ENCODE results near the gene CNGB1.

Gene CNGB1

GRCh38 chr16:57971848-57972247 is 920 bp upstream of the CNGB1 start:
- DNase-seq: no peak

DNA sequence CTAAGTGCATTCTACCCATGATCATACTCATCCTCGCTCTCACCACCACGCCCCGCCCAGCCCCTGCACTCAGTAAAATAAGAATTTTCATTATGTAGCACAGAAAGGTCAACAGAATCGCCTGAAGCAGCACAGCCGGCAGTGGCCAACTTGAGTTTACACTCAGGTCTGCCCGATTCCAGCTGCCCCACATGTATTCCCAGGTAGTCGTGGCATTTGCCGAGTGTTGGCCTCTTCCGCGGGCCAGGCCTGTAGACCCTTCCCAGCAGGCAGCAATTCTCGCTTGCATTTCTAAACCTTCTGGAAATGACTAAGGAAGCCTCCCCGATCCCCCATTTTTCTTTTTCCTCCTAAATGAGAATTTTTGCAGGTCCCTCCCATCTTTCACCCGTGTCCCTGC is 609 bp downstream of the CNGB1 start:
- DNase-seq: no peak

- DNase-seq: no peak
These were observed 1.3 kb downstream of the CNGB1 start for GRCh38 chr16:57969451-57970123.

DNA sequence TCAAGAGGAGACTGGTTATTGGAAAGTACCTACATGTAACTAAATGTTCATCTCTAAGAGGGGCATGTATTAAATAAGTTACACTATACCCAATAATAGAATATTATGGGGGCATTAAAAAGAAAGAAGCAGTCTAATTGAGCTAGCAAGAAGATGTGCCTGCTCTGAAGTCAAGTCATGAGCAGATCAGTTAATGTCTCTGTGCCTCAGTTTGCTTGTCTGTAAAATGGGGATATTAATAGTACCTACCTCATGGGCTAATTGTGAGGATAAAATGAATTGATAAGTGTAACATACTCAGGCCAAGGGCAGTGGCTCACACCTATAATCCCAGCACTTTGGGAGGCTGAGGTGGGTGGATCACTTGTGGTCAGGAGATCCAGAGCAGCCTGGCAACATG is 3.0 kb downstream of the CNGB1 start:
- no peak for DNase-seq

DNA sequence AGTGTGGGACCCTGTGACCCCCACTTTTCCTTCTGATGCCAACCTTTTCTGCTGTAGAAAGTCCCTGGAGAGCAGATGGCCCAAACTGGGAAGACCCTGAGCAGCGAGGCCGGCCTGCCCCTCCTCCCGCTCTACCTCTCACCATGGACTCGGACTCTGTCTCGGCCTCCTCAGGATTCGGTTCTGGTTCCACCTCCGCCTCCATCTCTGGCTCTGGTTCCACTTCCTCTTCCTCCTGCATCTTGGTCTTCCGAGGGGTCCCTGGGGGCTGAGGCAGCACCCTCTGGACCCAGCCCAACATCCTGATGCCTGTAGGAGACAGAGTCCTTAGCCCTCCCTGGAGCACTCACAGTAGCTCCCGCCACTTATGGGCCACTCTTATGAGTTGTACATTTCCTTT is 3.9 kb downstream of the CNGB1 start:
- DNase-seq: no peak

- DNase-seq: no peak
These were observed 4.6 kb downstream of the CNGB1 start for GRCh38 chr16:57966204-57966771.

DNA sequence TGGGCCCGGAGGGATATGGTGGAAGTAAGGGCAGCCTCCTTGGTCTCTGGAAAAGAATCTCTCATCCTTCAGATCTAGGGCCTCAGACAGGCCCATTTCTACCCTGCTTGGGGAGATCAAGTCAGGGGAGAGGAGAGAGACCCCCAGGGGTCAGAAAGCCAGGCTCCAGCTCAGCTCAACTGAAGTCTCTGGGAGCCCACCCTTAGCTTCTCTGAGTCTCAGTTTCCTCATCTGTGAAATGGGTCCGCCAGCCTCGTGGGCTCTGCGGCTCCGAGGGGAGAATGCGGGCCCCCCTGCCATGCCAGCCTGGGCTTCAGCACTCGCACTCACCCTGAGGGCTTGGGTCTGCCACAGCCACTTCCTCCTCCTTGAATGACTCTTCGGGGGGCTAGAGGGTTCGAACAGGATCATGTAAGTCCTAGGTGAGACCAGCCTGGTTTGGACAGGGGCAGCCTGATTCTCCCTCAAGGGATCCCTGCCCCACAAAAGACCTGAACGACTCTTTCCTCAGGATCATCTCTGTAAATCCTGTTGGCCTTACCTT is 6.7 kb downstream of the CNGB1 start:
- DNase-seq: no peak

DNA sequence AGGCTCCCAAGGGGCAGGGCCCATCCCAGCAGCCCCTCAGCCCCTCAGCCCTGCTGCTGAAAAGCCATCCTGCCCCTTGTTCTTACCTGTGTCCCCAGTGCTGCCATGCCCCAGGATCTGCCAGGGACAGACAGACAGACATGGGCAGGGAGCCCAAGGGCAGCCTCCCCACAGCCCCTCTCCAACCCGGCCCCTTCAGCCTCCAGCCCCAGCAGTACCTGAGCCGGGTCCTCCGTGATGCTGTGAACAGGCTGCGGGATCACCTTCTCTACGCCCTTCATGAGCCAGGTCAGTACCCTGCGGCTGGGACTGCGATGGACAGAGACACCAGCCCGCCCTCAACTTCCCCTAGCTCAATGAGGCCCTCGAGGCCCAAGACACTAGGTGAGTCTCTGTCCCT is 8.2 kb downstream of the CNGB1 start:
- no peak for DNase-seq

GRCh38 chr16:57962046-57962445 is 8.9 kb downstream of the CNGB1 start:
- no peak for DNase-seq

DNA sequence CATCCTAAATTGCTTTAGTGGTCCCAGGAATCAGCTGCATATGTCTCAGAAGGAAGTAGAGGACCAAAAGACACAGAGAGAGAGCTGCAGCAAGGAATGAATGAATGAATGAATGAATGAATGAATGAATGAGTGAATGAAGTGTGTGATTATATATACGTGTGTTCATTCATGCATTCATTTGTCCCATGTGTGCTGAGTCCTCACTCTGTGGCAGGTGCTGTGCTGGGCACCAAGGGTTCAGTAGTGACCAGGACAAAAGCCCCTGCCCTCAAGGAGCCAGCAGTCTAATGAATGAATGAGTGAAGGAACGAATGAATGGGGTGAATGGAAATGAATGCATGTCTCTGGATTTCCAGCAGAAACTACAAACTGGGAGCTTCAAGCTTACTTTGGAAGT is 9.4 kb downstream of the CNGB1 start:
- no peak for DNase-seq

GRCh38 chr16:57960826-57961472 is 10.0 kb downstream of the CNGB1 start:
- no peak for DNase-seq

GRCh38 chr16:57960310-57960709 is 10.6 kb downstream of the CNGB1 start:
- no peak for DNase-seq

DNA sequence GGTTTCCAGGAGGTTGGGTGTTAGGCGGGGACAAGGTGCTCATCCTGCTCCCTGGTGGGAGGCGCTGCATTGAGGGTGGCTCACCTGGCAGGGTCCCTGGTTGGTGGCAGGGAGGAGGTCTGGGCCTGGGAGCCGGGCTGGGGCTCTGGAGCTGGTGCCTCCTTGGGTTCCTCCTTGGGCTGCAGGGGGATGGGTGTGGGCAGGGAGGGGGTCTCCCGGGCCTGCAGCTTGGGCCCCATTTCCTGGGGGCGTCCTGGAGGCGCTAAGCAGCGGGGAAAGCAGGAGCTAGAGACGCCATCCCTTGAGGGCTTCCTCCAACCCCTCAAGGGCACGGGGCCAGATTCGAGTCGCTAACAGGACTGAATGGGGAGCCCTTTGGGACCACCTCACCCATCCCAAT is 11.1 kb downstream of the CNGB1 start:
- DNase-seq: no peak

DNA sequence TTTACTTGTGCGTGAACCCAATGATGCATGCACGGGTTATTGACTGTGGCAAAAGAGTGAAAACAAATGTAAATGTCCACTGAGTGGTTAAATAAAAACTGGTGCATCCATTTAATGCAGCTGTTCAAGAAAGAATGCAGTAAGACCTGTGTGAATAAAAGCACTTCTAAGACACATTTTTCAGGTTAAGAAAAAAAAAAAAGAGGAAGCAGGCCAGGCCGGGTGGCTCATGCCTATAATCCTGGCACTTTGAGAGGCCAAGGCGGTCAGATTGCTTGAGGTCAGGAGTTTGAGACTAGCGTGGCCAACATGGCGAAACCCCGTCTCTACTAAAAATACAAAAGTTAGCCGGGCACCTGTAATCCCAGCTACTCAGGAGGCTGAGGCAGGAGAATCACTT is 11.8 kb downstream of the CNGB1 start:
- peak in 1 of 3 donors; percentile 8 for DNase-seq

DNA sequence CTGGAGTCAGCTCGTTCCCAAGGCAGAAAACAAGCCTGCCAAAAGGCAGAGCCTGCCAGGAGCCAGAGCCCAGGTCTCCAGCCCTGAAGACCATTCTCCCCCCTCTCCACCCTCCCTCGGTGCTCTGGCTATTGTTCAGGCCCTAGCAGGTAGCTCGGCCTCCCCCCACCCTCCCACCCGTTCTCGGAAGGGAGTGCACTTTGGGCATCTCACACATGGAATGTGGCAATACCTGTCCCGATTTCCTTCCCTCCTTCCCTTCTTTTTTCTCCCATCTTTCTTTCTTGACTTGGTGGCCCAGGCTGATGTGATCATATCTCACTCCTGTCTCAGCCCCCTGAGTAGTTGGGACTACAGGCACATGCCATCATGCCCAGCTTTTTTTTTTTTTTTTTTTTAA is 12.4 kb downstream of the CNGB1 start:
- DNase-seq: no peak

DNA sequence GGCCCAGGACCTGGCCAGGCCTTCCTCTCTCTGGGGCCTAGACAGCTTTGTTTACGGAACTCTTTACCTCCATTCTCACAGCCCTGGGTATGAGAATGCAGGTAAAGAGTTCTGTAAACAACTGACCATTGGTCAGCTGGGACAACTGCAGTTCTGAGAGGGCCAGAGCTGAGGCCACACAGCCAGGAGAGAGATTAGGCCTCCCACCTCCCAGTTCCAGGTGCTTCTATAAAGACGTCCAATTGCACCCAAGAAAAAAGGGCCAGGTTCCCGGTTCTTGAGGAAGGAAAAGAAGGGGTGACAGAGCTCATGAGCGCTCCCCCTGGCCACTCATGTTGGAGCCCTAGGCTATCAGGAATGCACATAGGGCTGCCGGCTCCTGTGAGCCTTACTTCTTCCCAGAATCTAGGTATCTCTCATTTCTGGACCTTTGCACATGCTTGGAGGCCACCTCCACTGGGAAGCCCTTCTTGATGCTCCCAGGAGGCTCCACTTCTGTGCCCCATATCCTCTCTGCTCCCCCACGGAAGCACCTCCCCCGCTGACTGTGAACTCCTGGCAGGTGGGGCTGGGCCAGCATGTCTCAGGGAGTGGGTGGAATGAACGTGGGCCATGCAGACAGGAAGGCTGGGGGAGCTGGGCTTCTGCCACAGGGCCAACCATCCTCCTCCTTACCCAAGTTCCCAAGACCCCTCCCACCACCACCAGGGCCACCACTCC is 13.1 kb downstream of the CNGB1 start:
- no peak for DNase-seq

DNA sequence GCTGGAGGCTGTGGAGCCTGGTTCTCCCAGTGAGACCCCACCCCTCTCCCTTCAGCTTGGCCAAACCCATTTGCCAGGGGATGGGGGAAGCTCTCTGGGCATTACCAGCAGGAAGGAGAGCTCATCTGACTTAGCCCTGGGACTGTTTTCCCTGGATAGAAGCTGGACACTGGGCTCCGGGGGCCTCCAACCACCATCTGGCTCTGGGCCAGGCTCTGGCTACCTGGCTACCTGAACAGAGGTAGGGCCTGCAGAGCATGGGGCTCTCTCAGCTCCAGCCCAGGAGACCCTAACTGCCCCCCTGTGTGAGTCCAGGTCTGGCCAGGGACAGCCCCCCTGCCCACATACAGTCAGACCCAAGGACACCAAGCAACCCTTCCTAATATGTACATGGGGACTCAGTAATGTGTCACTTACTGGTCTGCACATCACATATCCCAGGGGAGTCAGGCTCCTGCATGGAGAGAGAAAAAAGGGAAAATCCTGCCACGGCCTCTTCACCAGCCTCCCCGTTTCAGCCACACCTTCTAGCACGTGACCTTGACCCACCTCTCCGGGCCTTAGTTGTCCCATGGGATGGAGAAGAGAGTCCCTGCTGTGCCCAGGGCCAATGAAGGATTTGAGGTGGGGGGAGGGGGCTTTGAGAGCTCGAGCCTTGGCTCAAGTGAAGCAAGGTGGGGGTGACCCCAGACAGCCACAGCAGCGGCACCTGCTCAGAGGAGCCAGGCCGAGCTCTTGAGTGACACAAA is 13.8 kb downstream of the CNGB1 start:
- no peak for DNase-seq

DNA sequence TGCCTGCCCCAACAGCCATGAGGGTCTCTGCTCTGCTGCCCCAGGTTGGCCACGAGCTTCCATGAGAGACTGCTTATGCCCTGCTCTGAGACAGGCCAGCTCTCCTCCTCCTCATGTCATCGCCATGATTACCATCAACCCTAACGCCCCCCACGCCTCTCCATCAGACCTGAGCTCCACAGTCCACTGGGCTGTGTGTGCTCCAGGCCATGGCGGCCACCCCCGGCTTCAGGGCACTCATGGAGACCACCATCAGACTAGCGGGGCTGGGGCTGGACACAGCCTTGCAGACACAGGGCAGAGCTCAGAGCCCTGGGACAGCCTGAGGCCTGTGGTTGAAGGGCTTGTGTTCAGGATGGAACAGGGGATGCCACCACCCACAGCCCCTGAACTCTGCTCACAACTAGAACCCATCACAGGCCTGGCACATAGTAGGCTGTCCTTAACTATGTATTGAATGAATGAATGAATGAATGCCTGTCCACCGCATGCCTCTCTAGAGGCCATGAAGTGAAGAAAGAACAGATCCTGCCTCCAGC is 14.6 kb downstream of the CNGB1 start:
- DNase-seq: no peak

DNA sequence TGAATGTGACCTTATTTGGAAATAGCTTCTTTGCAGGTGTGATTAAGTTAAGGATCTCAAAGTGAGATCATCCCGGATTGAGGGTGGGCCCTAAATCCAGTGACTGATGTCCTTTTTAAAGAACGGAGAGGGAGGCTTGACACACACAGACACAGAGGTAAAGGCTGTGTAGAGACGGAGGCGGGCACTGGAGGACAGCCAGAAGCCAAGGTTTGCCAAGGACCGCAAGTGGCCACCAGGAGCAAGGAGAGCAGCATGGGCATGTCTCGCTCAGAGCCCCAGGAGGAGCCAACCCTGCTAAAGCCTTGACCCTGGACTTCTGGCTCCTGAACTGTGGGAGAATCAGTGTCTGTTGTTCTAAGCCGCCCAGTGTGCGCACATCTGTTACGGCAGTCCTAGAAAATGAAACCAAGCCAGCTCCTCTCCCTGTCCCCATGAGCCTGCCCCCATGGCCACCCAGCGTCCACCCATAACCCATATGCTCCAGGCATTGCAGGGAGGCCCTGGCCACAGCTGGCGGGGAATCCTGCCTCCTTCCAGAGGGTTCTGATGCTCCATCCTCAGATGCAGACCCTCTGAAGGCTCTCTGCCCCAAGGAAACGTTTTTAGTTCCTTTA is 15.2 kb downstream of the CNGB1 start:
- no peak for DNase-seq

DNA sequence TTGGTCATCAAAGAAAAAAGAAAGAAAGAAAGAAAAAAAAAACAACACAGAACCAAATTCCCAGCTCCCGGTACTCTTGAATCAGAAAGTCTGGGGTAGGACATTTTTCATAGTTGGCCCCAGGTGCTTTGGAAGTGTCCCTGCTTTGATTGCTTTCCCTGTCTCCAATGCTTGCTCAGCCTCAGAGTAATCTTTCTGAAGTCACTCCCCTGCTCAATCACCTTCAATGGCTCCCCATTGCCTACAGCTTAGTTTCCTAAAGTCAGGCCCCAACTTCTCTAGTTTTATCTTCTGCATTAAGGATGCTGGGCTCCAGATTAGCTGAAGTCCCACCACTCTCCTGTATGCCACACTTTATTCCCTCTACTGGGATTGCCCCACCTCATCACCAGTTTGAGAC is 17.1 kb downstream of the CNGB1 start:
- no peak for DNase-seq

DNA sequence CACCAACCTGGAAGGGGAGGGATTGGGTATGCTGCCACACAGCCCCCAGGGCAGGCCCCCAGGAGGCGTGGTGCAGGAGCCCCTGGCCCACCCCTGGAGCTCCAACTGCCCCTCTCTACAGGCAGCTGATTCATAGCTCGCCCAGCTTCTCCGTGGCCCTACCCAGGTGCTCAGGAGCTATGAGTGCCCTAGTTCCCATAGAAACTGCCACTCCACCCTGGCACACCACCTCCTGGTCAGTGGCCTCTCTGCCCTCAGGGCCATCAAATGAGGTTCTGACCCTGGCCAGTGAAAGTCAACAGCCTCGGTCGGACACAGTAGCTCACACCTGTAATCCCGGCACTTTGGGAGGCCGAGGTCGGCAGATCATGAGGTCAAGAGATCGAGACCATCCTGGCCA is 18.0 kb downstream of the CNGB1 start:
- no peak for DNase-seq
